Ectodermal cell (in vitro differentiated cells): ENCODE data around the gene MOB2.

ENCODE experiments used
- H3K27ac ChIP-seq: 2 replicates; pipeline ENCODE4 v1.7.0; 2013; ENCODE audit warnings: mild to moderate bottlenecking, low read depth, low read length; ENCODE audit not compliant: insufficient read depth, poor library complexity, severe bottlenecking
- H3K27me3 ChIP-seq: 2 replicates; pipeline ENCODE4 v1.7.0; 2013; ENCODE audit warnings: mild to moderate bottlenecking, low read length; ENCODE audit not compliant: insufficient read depth, control insufficient read depth, poor library complexity, severe bottlenecking
- H3K36me3 ChIP-seq: one replicate; pipeline ENCODE4 v1.7.0; 2013; ENCODE audit warnings: low read length; ENCODE audit not compliant: control insufficient read depth, insufficient read depth
- H3K4me1 ChIP-seq: one replicate; pipeline ENCODE4 v1.7.0; 2013; ENCODE audit warnings: low read length; ENCODE audit not compliant: control insufficient read depth, insufficient read depth
- H3K4me3 ChIP-seq: 2 replicates; pipeline ENCODE4 v1.7.0; 2013; ENCODE audit warnings: low read depth, low read length, control low read depth; ENCODE audit not compliant: insufficient read depth
- H3K9me3 ChIP-seq: 2 replicates; pipeline ENCODE4 v1.7.0; 2013; ENCODE audit warnings: mild to moderate bottlenecking, low read length, moderate library complexity; ENCODE audit not compliant: control insufficient read depth
- WGBS, 2 experiments: methylation state at CpG; one replicate each; pipeline ENCODE4 v1.1.7; 2013; ENCODE audit warnings: missing lambda C conversion rate in 2 of 2; 5-methylcytosine and 5-hydroxymethylcytosine counted together

MOB2 gene

GRCh38 chr11:1484695-1485503 is 1.7 kb downstream of the MOB2 start:
- 88% methylated on average over 20 of the region's 20 CpGs for WGBS, 2 experiments
- H3K36me3 ChIP-seq = no peaks in the 10 kb centered on the region

GRCh38 chr11:1484061-1484671 is 2.4 kb downstream of the MOB2 start:
- Histone ChIP-seq H3K36me3 (no peaks in the 10 kb centered on the region), H3K4me1 (no peaks in the 10 kb centered on the region), H3K9me3 (no peaks in the 10 kb centered on the region), H3K27me3 (no peaks in the 10 kb centered on the region), H3K4me3 (no peak overlapping the region), H3K27ac (no peak overlapping the region)
- WGBS, 2 experiments = 95% methylated on average over 17 of the region's 17 CpGs

More at GRCh38 chr11:1484695-1485503, 1.7 kb downstream of the MOB2 start:
- H3K9me3 ChIP-seq = no peaks in the 10 kb centered on the region
- no peak overlapping the region for H3K27ac ChIP-seq
- no peaks in the 10 kb centered on the region for H3K4me1 ChIP-seq
- no peaks in the 10 kb centered on the region for H3K27me3 ChIP-seq
- H3K4me3 ChIP-seq = no peak overlapping the region

- Histone ChIP-seq H3K36me3 (no peaks in the 10 kb centered on the region), H3K4me3 (no peak overlapping the region), H3K9me3 (no peaks in the 10 kb centered on the region), H3K27me3 (no peaks in the 10 kb centered on the region), H3K4me1 (no peaks in the 10 kb centered on the region), H3K27ac (no peak overlapping the region)
- WGBS, 2 experiments = 94 to 97% methylated on average over 6 of the region's 6 CpGs
Measured at GRCh38 chr11:1483445-1483961, 3.1 kb downstream of the MOB2 start.

GRCh38 chr11:1482581-1483444 is 3.8 kb downstream of the MOB2 start:
- WGBS, 2 experiments = 93% methylated on average over 32 of the region's 32 CpGs
- Histone ChIP-seq H3K27me3 (no peaks in the 10 kb centered on the region), H3K9me3 (no peaks in the 10 kb centered on the region), H3K4me3 (no peak overlapping the region), H3K36me3 (no peaks in the 10 kb centered on the region), H3K27ac (no peak overlapping the region), H3K4me1 (no peaks in the 10 kb centered on the region)

GRCh38 chr11:1481861-1482441 is 4.6 kb downstream of the MOB2 start:
- Histone ChIP-seq H3K9me3 (no peaks in the 10 kb centered on the region), H3K27me3 (no peaks in the 10 kb centered on the region), H3K4me1 (no peaks in the 10 kb centered on the region), H3K4me3 (no peak overlapping the region), H3K36me3 (no peaks in the 10 kb centered on the region), H3K27ac (no peak overlapping the region)
- 92 to 95% methylated on average over 16 of the region's 16 CpGs for WGBS, 2 experiments

GRCh38 chr11:1481483-1481825 is 5.1 kb downstream of the MOB2 start:
- H3K27me3 ChIP-seq = no peaks in the 10 kb centered on the region
- H3K4me1 ChIP-seq = no peaks in the 10 kb centered on the region
- no peaks in the 10 kb centered on the region for H3K36me3 ChIP-seq
- 78 to 83% methylated on average over 2 of the region's 2 CpGs for WGBS, 2 experiments
- no peak overlapping the region for H3K4me3 ChIP-seq
- H3K9me3 ChIP-seq = no peaks in the 10 kb centered on the region
- H3K27ac ChIP-seq = no peak overlapping the region

GRCh38 chr11:1480555-1481482 is 5.8 kb downstream of the MOB2 start:
- WGBS, 2 experiments = 94 to 96% methylated on average over 36 of the region's 36 CpGs

GRCh38 chr11:1480191-1480554 is 6.4 kb downstream of the MOB2 start:
- Histone ChIP-seq H3K36me3 (no peaks in the 10 kb centered on the region), H3K9me3 (no peaks in the 10 kb centered on the region), H3K4me3 (no peak overlapping the region), H3K27me3 (no peaks in the 10 kb centered on the region), H3K4me1 (no peaks in the 10 kb centered on the region), H3K27ac (no peak overlapping the region)
- 87 to 88% methylated on average over 13 of the region's 13 CpGs for WGBS, 2 experiments

More at GRCh38 chr11:1480555-1481482, 5.8 kb downstream of the MOB2 start:
- Histone ChIP-seq H3K36me3 (no peaks in the 10 kb centered on the region), H3K9me3 (no peaks in the 10 kb centered on the region), H3K27ac (no peak overlapping the region), H3K27me3 (no peaks in the 10 kb centered on the region), H3K4me1 (no peaks in the 10 kb centered on the region), H3K4me3 (no peak overlapping the region)

- Histone ChIP-seq H3K4me3 (no peak overlapping the region), H3K36me3 (no peaks in the 10 kb centered on the region), H3K4me1 (no peaks in the 10 kb centered on the region), H3K27me3 (no peaks in the 10 kb centered on the region), H3K27ac (no peak overlapping the region), H3K9me3 (no peaks in the 10 kb centered on the region)
- WGBS, 2 experiments = 93% methylated on average over 12 of the region's 12 CpGs
Measured at GRCh38 chr11:1479678-1480118, 6.9 kb downstream of the MOB2 start.
